HG02981 (cell line): ENCODE data around the gene EMP2.
"Not testable (repeated sequence)": the region's sequence is repeated elsewhere in the genome, so short reads cannot be mapped to it uniquely, and the experiment has no call there.

ENCODE experiments used
- ATAC-seq: cut with Tn5 transposase; IDR thresholded peaks from one replicate; pipeline ENCODE4 v1.9.1; 2021; ENCODE audit warnings: mild to moderate bottlenecking, moderate library complexity; ENCODE audit not compliant: unreplicated experiment

EMP2 gene

GRCh38 chr16:10578474-10579316, 1.7 kb downstream of the EMP2 start:
- ATAC-seq = no peak

- ATAC-seq = no peak
Measured at GRCh38 chr16:10577305-10578202, 2.8 kb downstream of the EMP2 start.

- ATAC-seq = no peak
Measured at GRCh38 chr16:10576390-10577304, 3.8 kb downstream of the EMP2 start.

- ATAC-seq = no peak
Measured at GRCh38 chr16:10575506-10576130, 4.8 kb downstream of the EMP2 start.

GRCh38 chr16:10572611-10573010, 7.8 kb downstream of the EMP2 start:
- ATAC-seq = no peak

- ATAC-seq = no peak
Measured at GRCh38 chr16:10571354-10571753, 9.0 kb downstream of the EMP2 start.

- ATAC-seq = no peak
Measured at GRCh38 chr16:10569621-10570020, 10.8 kb downstream of the EMP2 start.

GRCh38 chr16:10566613-10567012, 13.8 kb downstream of the EMP2 start:
- ATAC-seq = no peak

- ATAC-seq = no peak
Measured at GRCh38 chr16:10565167-10565566, 15.2 kb downstream of the EMP2 start.

- ATAC-seq = no peak
Measured at GRCh38 chr16:10564591-10564990, 15.8 kb downstream of the EMP2 start.

GRCh38 chr16:10562361-10562899, 18.0 kb downstream of the EMP2 start:
- no peak for ATAC-seq

- no peak for ATAC-seq
Measured at GRCh38 chr16:10561425-10561824, 19.0 kb downstream of the EMP2 start.

GRCh38 chr16:10561001-10561400, 19.4 kb downstream of the EMP2 start:
- no peak for ATAC-seq

- ATAC-seq = not testable (repeated sequence)
Measured at GRCh38 chr16:10559792-10560191, 20.6 kb downstream of the EMP2 start.

GRCh38 chr16:10558746-10559641, 21.4 kb downstream of the EMP2 start:
- no peak for ATAC-seq

- ATAC-seq = no peak
Measured at GRCh38 chr16:10558305-10558704, 22.1 kb downstream of the EMP2 start.

GRCh38 chr16:10557750-10558149, 22.6 kb downstream of the EMP2 start:
- no peak for ATAC-seq

GRCh38 chr16:10556236-10556635, 24.2 kb downstream of the EMP2 start:
- no peak for ATAC-seq

- no peak for ATAC-seq
Measured at GRCh38 chr16:10554569-10554968, 25.8 kb downstream of the EMP2 start.
